Measurements from ENCODE around the gene TYW1B.
"Not testable (repeated sequence)": the region's sequence is repeated elsewhere in the genome, so short reads cannot be mapped to it uniquely, and the experiment has no call there.

TYW1B gene

GRCh38 chr7:72626428-72627011 lies 201.5 kb downstream of the TYW1B start:
- DNase-seq, result not testable (repeated sequence)

GRCh38 chr7:72625721-72626423 lies 202.1 kb downstream of the TYW1B start:
- not testable (repeated sequence) for DNase-seq

GRCh38 chr7:72622532-72622931 lies 205.5 kb downstream of the TYW1B start:
- DNase-seq, result no peak

- not testable (repeated sequence) for DNase-seq
These were observed 206.2 kb downstream of the TYW1B start for GRCh38 chr7:72621761-72622187.

GRCh38 chr7:72620923-72621322 lies 207.1 kb downstream of the TYW1B start:
- not testable (repeated sequence) for DNase-seq

GRCh38 chr7:72618435-72619180 lies 209.4 kb downstream of the TYW1B start:
- DNase-seq, result peak in 9 of 56 donors; percentile 1 to 25 (median 3)

- not testable (repeated sequence) for DNase-seq
These were observed 218.2 kb downstream of the TYW1B start for GRCh38 chr7:72609761-72610160.

GRCh38 chr7:72607988-72608387 lies 220.0 kb downstream of the TYW1B start:
- not testable (repeated sequence) for DNase-seq

GRCh38 chr7:72605863-72606431 lies 222.1 kb downstream of the TYW1B start:
- DNase-seq, result not testable (repeated sequence)

- DNase-seq, result not testable (repeated sequence)
These were observed 223.0 kb downstream of the TYW1B start for GRCh38 chr7:72604771-72605611.

- not testable (repeated sequence) for DNase-seq
These were observed 224.5 kb downstream of the TYW1B start for GRCh38 chr7:72603476-72603875.

GRCh38 chr7:72603073-72603472 lies 224.9 kb downstream of the TYW1B start:
- DNase-seq, result no peak

- DNase-seq, result not testable (repeated sequence)
These were observed 226.3 kb downstream of the TYW1B start for GRCh38 chr7:72601683-72602082.

- DNase-seq, result not testable (repeated sequence)
These were observed 238.0 kb downstream of the TYW1B start for GRCh38 chr7:72590023-72590422.

GRCh38 chr7:72587267-72587666 lies 240.7 kb downstream of the TYW1B start:
- not testable (repeated sequence) for DNase-seq

- DNase-seq, result not testable (repeated sequence)
These were observed 243.4 kb downstream of the TYW1B start for GRCh38 chr7:72584576-72584975.

- not testable (repeated sequence) for DNase-seq
These were observed 244.2 kb downstream of the TYW1B start for GRCh38 chr7:72583620-72584361.

- not testable (repeated sequence) for DNase-seq
These were observed 247.7 kb downstream of the TYW1B start for GRCh38 chr7:72580142-72580770.

GRCh38 chr7:72577107-72577506 lies 250.9 kb downstream of the TYW1B start:
- no peak for DNase-seq

GRCh38 chr7:72561988-72562387 lies 266.0 kb downstream of the TYW1B start:
- DNase-seq, result not testable (repeated sequence)
